GM18502 (cell line): ENCODE results near the gene ZNF354B.
"Not testable (repeated sequence)": the region's sequence is repeated elsewhere in the genome, so short reads cannot be mapped to it uniquely, and the experiment has no call there.

ENCODE experiments used
- ATAC-seq: cut with Tn5 transposase; IDR thresholded peaks from one replicate; pipeline ENCODE4 v1.9.1; 2021; ENCODE audit warnings: mild to moderate bottlenecking; ENCODE audit not compliant: unreplicated experiment, poor library complexity

ZNF354B gene

DNA sequence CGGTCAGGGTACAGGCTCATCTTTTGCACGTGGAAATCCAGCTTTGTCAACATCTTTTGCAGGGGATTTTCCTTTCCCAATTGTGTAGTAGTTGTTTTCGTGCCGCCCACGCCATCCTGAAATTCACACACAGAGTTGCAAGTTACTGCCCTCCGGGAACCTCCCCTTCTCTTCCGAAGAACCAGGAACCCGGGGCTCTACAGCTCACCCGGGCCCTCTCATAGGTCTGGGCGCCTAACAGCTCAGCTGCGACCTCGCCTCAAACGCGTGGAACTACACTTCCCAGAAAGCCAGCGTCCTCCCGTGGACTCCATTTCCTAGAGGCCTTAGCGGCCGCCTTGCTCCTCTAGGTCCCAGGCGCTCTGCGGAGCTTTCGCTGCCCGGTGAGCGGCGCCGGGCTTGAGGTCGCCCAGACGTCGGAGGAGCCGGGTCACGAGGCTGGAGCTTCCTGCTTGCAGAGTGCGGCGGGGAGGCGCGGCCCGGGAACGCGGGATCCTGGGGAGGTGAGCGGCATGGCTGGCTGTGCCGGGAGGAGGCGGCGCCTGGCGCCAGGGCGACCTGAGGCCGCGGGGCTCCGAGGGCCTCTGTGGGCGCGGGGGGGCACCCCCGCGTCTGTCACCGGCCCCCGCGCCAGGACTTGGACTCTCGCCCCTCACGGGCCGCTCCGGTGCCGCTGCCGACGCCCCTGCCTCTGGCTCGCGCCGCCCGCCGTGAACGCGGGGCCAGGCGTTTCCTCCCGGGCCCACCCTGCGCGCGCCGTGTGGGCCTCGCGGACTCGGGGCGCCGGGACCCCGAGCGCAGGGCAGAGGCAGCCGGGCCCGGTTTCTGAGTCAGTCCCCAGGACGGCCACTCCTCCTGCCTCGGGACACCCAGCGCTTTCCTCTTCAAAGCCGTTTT, at the start of gene ZNF354B:
Gene ZNF354B, plus strand, starts transcription at position 329 of the 897 bp plus-strand sequence. CDS start 1,095 bp downstream, outside the sequence.
- ATAC-seq, result peak; percentile 99

DNA sequence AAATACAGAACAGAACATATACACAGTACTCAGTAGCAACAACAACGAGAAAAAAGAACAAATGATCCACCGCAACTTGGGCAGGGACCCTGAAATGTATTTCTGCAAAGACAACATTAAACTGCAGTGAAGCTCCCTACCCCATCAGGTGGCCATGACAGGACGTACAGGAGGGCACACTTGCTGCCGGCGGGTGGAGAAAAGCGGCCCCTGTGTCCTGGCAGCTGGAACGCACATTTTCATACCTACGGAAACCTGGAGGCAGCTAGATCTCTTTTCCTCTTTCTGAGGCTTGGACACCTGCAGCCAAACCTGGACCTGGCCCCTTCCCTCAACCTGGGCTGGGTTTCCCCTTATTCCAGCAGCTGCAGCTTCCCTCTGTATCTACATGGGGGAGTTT, 42.2 kb upstream of the ZNF354B start:
- ATAC-seq, result no peak

DNA sequence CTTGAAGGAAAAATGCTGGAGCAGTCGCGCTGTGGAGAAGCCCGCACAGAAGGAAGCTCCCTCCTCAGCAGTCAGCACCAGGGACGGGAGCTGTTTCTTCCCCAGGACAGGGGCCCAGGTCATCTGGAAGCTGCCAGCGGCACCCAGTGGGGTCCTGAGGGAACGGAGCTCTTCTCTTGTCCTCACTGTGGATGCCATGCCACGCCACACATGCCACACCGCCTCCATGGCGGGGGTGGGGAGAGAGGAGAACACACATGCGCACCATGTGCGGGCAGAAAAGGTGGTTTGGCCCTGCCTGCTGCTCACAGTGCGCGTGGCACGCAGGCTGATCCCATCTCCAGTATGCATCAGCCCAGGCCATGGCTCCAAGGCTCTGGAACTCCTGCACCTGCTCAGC, 41.7 kb upstream of the ZNF354B start:
- ATAC-seq, result no peak

DNA sequence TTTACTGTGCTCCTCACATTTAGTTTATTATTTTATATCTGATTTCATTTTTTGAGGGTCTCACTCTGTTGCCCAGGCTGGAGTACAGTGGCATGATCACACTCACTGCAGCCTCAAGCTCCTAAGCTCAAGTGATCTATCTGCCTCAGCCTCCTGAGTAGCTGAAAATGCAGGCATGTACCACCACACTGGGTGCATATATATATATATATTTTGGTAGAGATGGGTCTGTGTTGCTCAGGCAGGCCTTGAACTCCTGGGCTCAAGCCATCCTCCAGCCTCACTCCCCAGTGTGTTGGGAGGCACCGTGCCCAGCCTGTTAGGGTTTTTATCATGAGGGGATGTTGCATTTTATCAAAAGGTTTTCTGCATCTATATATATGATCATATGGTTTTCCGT, 39.8 kb upstream of the ZNF354B start:
- ATAC-seq, result no peak

DNA sequence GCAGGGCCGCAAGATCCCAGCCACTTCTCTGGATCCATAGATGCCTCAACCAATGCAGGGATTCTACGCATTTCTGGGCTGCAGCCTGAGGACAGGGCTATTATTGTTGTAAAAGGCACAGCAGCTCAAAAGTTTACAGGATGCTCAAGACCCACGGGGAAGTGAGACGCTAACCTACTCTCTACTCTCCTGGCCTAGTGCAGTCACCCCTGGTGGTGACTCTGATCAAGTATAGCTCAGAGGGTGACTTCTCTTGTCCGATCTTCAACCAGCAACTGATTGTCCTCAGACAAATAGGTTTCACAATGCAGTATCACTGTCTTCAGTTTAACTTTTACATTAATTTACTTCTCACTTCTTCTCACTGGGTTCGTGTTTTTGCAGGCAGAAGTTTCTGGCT, 34.3 kb upstream of the ZNF354B start:
- no peak for ATAC-seq

DNA sequence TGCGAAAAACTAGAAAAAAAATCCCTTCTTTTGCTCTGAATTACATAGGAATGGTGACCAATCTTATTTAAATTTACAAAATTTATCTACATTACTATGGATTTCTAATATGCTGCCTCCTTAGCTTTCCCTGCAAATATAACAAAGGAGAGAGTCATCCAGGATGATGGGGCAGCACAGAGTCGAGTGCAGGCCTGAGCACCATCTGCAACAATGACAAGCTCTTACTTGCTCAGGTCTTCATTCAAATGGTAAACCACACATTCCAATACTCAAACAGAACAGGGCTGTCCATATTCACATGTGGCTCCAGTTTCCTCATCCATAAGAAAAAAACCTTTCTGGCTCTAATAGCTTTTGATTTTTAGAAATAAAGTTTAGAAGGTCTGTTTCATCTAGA, 33.5 kb upstream of the ZNF354B start:
- no peak for ATAC-seq

DNA sequence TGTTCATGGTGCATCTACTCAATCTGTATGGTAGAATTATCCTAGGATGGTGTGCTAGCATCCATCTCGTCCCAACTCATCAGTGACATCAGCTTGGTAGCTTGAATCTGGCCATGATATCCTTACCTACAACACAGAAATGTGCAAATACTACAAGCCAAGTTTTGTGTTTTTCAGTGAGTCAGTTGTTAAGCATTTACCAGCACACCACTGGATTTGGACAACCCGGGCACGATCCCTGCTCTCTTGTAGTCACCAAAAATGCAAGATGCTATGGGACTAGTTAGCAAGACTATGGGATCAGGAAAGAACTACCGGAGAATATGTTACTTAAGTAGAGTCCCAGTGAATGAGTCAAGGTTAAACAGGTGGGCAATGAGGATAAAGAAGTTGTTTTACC, 32.1 kb upstream of the ZNF354B start:
- ATAC-seq, result no peak

DNA sequence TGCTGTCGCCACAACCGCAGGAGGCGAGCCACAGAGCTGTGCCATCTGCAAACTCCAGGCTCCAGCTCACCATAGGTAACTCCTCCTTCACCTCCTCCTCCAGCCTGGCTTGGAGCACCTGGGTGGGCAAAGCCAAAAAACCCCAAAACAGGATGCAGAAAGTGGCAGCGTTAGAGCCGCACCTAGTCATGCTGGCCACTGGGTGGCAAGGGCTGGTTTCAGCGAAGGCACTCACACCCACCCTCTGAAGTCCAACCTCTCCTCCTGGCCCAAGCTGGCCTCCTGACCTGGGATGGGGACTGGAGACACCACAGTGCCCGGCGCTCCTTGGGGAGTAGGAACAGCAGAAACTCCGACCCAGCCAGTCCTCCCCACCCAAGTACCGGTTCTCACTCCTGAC, 28.7 kb upstream of the ZNF354B start:
- ATAC-seq, result no peak

DNA sequence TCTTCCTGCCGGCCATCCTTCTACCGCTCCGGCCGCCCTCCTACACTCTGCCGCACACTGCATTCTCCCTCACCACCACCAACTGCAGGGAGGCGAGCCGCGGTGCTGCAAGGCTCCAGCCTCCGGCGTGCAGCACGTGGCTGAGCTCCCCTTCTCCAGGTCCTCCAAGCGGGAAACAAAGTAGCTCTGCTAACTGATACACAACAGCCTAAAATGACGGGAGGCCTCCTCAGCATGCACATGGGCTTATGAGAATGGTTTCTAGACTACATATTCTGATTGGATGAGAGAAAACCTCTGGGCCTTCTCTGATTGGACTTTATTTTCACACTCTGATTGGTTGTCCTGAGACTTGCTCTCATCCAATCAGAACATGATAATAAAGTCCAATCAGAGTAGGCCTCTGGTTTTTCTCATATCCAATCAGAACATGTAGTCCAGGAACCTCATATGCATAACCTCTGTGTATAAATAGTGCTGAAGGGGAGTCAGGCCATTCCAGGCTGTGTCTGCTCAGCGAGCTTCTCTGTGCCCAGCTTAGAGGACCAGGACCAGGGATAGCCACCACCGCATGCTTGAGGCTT, 27.0 kb upstream of the ZNF354B start:
- ATAC-seq, result no peak

DNA sequence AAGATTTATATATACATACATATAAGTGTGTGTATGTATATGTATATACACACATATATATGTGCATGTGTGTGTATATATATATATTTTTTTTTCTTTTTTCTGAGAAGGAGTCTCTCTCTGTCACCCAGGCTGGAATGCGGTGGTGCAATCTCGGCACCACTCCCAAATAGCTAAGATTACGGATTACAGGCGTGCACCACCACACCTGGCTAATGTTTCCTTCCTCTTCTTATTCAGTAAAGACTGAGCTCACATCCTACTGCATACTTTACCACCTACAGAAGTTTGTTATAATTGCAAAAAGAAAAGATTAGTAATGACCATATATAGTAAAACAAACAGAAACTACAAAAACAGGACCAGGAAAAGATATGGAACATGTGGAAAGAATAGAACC, 23.1 kb upstream of the ZNF354B start:
- no peak for ATAC-seq

DNA sequence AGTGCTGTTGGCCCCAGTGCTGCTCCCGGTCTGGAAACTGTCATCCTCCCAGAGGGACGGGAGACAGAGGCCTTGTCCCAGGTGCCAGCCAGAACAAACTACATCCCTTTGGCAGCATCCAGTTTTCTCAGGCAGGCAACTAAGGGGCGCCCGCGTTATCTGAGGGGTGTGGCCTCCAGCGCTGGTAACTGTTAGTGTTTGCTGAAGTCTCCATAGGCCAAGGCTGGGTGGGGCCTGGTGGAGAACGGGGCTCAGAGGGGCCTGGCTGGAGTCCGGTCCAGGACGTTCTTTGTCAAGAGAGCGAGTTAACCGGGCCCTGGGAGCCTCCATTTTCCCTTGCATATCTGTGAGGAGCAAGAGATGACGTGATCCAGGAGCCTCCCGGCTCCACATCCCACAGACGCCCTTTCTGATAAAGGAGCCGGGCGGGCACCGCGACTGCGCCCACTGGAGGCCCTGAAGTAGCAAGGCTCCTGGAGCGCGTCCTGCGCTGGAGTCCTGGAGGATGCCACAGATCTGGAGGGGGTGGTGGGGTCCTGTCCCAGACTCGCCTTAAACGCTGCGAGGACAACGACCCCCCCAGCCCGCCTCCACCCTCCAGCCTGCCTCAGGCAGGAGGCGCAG, 20.9 kb upstream of the ZNF354B start:
- not testable (repeated sequence) for ATAC-seq

DNA sequence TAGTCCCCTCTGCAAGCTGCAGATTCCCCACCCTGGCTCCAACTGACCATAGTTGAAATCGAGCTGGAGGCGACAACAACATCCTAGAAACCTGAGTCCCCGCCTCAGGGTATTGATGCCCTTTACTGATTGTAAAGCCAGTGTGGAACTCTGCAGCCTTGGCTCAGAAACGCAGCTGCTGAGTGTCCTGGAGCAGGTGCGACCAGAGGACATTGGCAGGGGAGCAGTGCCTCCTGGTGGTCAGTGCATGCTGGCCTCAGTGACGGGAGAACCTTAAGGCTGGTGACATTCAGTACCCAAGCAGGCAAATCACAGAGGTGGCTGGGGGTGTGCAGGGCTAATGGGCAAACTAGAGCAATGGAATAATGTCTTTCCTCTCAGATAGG, 20.4 kb upstream of the ZNF354B start:
- no peak for ATAC-seq

DNA sequence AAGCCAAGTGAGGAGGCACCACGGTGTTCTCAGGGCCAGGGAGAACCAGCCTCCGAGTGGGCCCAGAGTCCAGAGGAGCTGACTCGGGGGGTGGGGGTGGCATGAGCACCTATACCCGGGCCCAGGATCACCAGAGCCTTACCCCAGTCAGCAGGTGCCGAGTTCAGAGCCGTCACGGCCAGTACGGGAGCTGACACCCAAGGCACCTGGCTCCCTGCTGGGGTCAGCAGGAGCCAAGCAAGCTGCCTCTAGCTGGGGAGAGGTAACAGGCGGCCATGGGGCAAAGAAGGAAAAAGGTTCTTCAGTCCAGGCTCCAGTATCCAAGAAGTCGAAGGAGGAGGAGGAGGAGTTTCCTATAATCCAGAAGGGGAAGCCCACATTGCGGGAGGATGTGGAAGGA, 19.4 kb upstream of the ZNF354B start:
- not testable (repeated sequence) for ATAC-seq

DNA sequence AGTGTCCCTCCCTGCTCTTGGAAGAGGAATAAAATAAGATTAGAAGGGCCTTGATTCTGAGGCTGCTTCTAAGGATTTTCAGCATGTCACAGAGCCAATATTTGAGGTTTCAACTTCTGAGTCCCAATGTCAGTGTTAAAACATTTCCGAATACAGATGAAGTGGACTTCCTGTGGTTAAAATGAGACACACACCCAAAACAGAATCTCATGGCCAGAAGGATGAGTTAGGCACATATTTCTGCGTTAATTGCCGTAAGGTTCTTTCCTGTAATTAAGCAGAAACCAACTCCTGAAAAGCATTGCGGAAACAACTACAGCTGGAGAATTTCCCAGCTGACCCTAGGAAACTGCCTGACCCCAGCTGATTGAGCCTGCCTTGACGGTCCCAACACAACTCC, 10.4 kb upstream of the ZNF354B start:
- ATAC-seq, result no peak

DNA sequence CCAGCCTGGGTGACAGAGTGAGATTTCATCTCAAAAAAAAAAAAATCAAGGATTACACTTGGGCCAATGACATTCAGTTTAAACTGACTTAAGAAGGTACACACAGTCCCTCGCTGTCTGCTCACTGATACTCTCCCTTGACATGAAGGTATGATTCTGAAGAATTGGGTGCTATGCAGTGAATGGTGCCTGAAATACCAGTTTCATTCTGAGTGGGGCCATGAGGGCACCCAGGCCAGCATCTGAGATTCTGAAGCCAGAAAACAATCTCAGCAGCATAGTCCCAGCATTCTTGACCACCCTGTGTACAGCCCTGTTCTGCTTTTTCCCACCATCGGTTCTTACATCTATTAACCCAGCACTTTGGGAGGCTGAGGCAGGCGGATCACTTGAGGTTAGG, 7.8 kb upstream of the ZNF354B start:
- ATAC-seq, result no peak

DNA sequence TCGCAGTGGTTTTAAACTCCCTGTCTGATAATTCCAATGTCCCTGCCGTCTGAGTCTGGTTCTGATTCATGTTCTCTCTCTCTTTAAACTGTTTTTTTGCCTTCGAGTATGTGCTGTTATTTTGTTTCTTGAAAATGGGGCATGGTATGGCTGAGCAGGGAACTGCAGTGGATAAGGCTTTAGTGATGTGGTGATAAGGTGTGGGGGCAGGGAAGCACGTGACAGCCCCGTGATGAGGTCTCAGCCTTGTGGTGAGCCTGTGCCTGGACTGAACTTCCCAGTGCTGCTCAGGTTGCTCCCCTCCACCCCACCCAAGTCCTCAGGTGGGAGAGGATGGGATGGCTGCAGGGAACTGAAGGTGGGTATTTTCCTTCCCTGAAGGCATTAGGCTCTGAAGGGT, 5.5 kb upstream of the ZNF354B start:
- no peak for ATAC-seq

DNA sequence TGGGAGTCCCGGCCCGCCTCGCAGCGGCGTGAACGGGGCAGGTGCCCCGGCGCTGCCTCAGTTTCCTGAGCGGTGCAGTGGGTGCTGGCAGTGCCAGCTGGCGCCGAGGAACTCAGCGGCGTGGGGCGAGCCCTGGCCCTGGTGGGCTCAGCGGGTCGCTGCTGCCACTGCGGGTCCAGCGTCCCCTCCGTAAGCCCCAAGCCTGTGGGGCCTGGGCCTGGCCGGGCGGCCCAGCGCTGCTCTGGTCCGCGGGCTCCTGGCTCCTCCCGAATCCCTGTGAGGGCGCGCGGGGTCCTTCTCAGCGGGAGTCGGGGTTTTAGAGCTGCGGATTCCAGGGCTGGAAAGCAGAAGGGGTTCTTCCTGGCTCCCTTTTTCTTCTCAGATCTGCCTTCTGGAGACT, 862 bp downstream of the ZNF354B start:
- peak; percentile 0 for ATAC-seq

DNA sequence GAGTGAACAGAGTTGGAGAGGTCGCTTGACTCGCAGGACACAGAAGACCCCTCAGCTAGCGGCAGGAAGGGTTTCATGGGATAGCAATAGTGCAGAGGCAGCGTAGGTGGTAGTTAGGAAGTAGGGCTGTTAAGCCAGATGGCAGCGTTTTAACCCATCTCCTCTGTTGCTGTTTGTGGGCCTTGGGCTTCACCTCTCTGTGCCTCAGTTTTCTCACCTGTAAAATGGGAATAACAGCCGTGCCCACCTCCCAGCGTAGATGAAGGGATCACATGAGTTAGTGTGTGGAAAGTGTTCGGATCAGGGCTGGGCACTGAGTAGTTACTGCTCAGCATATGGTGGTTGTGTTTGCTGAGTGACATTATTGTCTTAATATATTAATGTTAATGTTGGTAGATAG, 1.9 kb downstream of the ZNF354B start:
- ATAC-seq, result no peak

DNA sequence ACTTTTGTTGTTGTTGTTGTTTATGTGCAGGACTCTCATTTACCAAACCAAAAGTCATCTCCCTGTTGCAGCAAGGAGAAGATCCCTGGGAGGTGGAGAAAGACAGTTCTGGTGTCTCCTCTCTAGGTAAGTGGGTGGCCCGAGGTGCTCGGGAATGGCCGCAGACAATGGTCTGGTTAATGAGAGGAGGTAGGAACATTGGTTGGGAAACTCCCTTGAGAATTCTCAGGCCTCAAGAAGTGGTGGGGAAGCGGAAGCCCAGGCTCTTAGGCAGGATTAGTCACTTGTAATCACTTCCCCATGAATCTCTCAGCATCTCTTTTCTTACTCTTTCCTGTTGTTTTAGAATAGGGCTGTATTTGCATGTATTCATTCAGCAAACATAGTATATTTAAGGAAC, 7.2 kb downstream of the ZNF354B start:
- no peak for ATAC-seq

DNA sequence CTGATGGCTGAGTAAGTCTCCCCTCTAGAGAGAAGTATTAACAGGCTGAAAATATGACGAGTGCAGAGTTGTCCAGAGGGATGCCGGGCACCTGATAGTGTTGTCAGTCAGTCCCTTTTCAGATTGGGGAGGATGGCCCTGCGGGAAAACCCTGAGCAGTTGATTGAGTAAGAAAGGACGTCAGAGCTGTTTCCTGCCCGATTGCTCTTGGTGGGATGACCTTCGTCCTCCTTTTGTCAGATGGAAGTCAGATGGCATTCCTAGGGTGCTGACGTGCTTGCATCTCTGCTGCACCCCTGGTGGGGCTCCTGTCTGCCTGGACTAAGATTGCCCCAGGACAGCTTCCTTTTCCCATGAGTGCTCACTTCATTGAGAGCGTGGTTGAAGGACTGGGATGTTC, 9.8 kb downstream of the ZNF354B start:
- ATAC-seq, result no peak

DNA sequence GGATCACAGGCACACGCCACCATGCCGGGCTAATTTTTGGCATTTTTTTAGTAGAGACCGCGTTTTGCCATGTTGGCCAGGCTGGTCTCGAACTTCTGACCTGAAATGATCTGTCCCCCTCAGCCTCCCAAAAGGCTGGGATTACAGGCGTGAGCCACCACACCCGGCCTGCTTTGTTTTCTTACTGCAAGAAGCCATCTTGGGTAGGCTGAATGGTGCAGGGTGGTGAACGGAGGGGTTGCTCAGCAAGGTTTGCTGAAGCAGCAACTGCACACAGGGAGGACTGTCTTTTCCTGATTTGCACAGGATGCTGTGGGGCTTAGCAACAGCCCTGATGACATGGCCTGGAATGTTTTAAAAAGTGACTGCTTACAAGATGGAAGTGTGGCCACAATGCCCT, 10.7 kb downstream of the ZNF354B start:
- no peak for ATAC-seq

DNA sequence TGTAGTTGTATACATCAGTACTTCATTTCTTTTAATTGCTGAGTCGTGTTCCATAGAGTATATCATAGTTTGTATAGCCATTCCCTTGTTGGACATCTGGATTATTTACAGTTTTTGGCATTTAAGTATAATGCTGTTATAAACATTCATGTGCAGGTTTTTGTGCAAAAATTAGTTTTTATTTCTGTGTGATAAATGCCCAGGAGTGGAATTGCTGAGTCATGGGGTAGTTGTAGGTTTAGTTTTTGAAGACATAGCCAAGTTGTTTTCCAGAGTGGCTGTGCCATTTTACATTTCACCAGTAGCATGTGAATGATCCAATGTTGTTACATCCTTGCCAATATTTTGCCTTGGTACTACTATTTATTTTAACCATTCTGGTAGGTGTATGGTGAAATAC, 12.5 kb downstream of the ZNF354B start:
- no peak for ATAC-seq
